HepG2 (cell line): ENCODE data around the gene SLC44A5. TPM values are rescaled to one million over a fixed set of nuclear protein-coding genes. Genes with fewer than 3 reads are reported as not detected.

ENCODE experiments used
- ATAC-seq: fragments of 200-7000 bp; cut with Tn5 transposase; 3 replicates; pipeline ENCODE4 v1.9.1; 2020; ENCODE audit warnings: mild to moderate bottlenecking, moderate library complexity
- BruUV-seq: library from RNA; stranded (reverse); fragments of 400-500 nt; replicated peaks from 2 replicates; lab custom pipeline; 2021; lab: Mats Ljungman, UMichigan
- CTCF ChIA-PET: fragments of 300-600 bp; formaldehyde crosslinking; extraction: SDS; loops from one replicate; lab custom pipeline; 2021; ENCODE audit warnings: low total read pairs, inconsistent platforms, low intra/inter-chr PET ratio; lab: Yijun Ruan, JAX
- POLR2A ChIA-PET: fragments of 350-600 bp; sonication (Branson Sonifier 250); formaldehyde crosslinking; loops from one replicate; lab custom pipeline; 2020; ENCODE audit warnings: antibody characterized with exemption, inconsistent platforms; lab: Yijun Ruan, JAX
- DNase-seq: peaks from one replicate; pipeline ENCODE4 v3.0.0-alpha.2; 2015; ENCODE audit warnings: low spot score
- FAIRE-seq: peaks from 3 replicates; lab custom pipeline; 2011; peaks lifted over from hg19 to GRCh38; lab: Jason Lieb, UNC
- H2AFZ ChIP-seq: one replicate; pipeline ENCODE4 v1.6.1; 2011; ENCODE audit warnings: low read length, inconsistent platforms
- H3K27ac ChIP-seq: fragments of 300-600 bp; 3 replicates; pipeline ENCODE4 v1.8.0; 2011; ENCODE audit warnings: mixed run types, mild to moderate bottlenecking, mixed read lengths, low read length, inconsistent platforms; ENCODE audit not compliant: insufficient read depth; ENCODE audit errors: extremely low read length
- H3K27me3 ChIP-seq, 2 experiments: fragments of 200-600 bp in 1 of 2; 2 replicates in 1 of 2; 3 replicates in 1 of 2; pipeline versions ENCODE4 v1.6.0 to v1.8.0; 2011; ENCODE audit warnings: low read length in 2 of 2, mild to moderate bottlenecking in 2 of 2, moderate library complexity in 2 of 2, inconsistent platforms in 1 of 2; ENCODE audit not compliant: insufficient read depth in 2 of 2, control insufficient read depth in 1 of 2
- H3K36me3 ChIP-seq, 2 experiments: fragments of 200-600 bp in 1 of 2; replicated peaks in 1 of 2; 2 replicates in 1 of 2; 3 replicates in 1 of 2; pipeline versions ENCODE4 v1.5.1 to v1.8.0; 2011; ENCODE audit warnings: low read length in 2 of 2, inconsistent platforms in 1 of 2; ENCODE audit not compliant: insufficient read depth in 2 of 2, control insufficient read depth in 1 of 2
- H3K4me1 ChIP-seq: 2 replicates; pipeline ENCODE4 v1.5.1; 2012; ENCODE audit warnings: low read length, inconsistent platforms; ENCODE audit not compliant: insufficient read depth
- H3K4me2 ChIP-seq: 2 replicates; pipeline ENCODE4 v1.6.0; 2011; ENCODE audit warnings: low read depth, low read length, inconsistent platforms
- H3K4me3 ChIP-seq, 3 experiments: fragments of 200-600 bp in 1 of 3; sonication (generic), shearing (Covaris generic) in 1 of 3; replicated peaks in 1 of 3; 2 replicates each; pipeline ENCODE4 v1.5.1; 2011 to 2016; ENCODE audit warnings: low read length in 3 of 3, inconsistent platforms in 2 of 3, low read depth in 2 of 3, mild to moderate bottlenecking in 2 of 3, control low read depth in 1 of 3, mixed read lengths in 1 of 3; ENCODE audit not compliant: insufficient read depth in 1 of 3
- H3K79me2 ChIP-seq: one replicate; pipeline ENCODE4 v1.6.1; 2011; ENCODE audit warnings: low read length, inconsistent platforms; ENCODE audit not compliant: insufficient read depth
- H3K9ac ChIP-seq: 2 replicates; pipeline ENCODE4 v1.6.0; 2011; ENCODE audit warnings: mild to moderate bottlenecking, low read depth, low read length, inconsistent platforms; ENCODE audit not compliant: insufficient read depth
- H3K9me3 ChIP-seq: 2 replicates; pipeline ENCODE4 v1.5.1; 2012; ENCODE audit warnings: mild to moderate bottlenecking, low read length
- H4K20me1 ChIP-seq: 2 replicates; pipeline ENCODE4 v1.6.0; 2011; ENCODE audit warnings: inconsistent platforms, mild to moderate bottlenecking, low read length, moderate library complexity; ENCODE audit not compliant: insufficient read depth
- ELF1 ChIP-seq: sonication (generic); formaldehyde crosslinking; IDR thresholded peaks from 2 replicates; pipeline ENCODE4 v1.4.0; 2020; ENCODE audit warnings: missing genetic modification reagents
- FOSL1 ChIP-seq: sonication (generic); formaldehyde crosslinking; IDR thresholded peaks from 2 replicates; pipeline ENCODE4 v1.9.0; 2021; ENCODE audit warnings: missing genetic modification reagents, borderline replicate concordance
- HIVEP1 ChIP-seq: sonication (generic); formaldehyde crosslinking; IDR thresholded peaks from 2 replicates; pipeline ENCODE4 v1.4.0; 2020; ENCODE audit warnings: mild to moderate bottlenecking, missing genetic modification reagents
- NCOR1 ChIP-seq: fragments of 200-600 bp; sonication (generic); IDR thresholded peaks from 2 replicates; pipeline ENCODE4 v1.7.0; 2017; ENCODE audit warnings: antibody characterized with exemption, low read length, borderline replicate concordance
- PLRG1 ChIP-seq: fragments of 450-650 bp; conservative IDR thresholded peaks from 2 replicates; pipeline ENCODE4 v1.6.1; 2016
- SMAD9 ChIP-seq: sonication (generic); formaldehyde crosslinking; IDR thresholded peaks from 2 replicates; pipeline ENCODE4 v1.5.1; 2020; ENCODE audit warnings: mild to moderate bottlenecking, missing genetic modification reagents
- TBX2 ChIP-seq: sonication (generic); formaldehyde crosslinking; IDR thresholded peaks from 2 replicates; pipeline ENCODE4 v1.5.0; 2020; ENCODE audit warnings: missing genetic modification reagents, mild to moderate bottlenecking, borderline replicate concordance
- THYN1 ChIP-seq: sonication (generic); formaldehyde crosslinking; IDR thresholded peaks from 2 replicates; pipeline ENCODE4 v1.8.1; 2023; ENCODE audit warnings: low read depth, mild to moderate bottlenecking, moderate library complexity, missing genetic modification reagents, borderline replicate concordance
- XRCC5 ChIP-seq: fragments of 200-400 bp; formaldehyde crosslinking; optimal IDR thresholded peaks from 2 replicates; pipeline ENCODE3; 2017; ENCODE audit warnings: mild to moderate bottlenecking, low read length
- ZBTB34 ChIP-seq: sonication (generic); formaldehyde crosslinking; IDR thresholded peaks from 2 replicates; pipeline ENCODE4 v1.8.0; 2022; ENCODE audit warnings: mild to moderate bottlenecking, missing genetic modification reagents
- ZBTB46 ChIP-seq: sonication (generic); formaldehyde crosslinking; IDR thresholded peaks from 2 replicates; pipeline ENCODE4 v1.4.0; 2020; ENCODE audit warnings: mild to moderate bottlenecking, missing genetic modification reagents, borderline replicate concordance
- ZNF143 ChIP-seq: sonication (generic); formaldehyde crosslinking; IDR thresholded peaks from 2 replicates; pipeline ENCODE4 v1.4.0; 2020; ENCODE audit warnings: missing genetic modification reagents
- ZNF17 ChIP-seq: sonication (generic); formaldehyde crosslinking; IDR thresholded peaks from 2 replicates; pipeline ENCODE4 v1.5.0; 2020; ENCODE audit warnings: mild to moderate bottlenecking, missing genetic modification reagents
- ZNF260 ChIP-seq: sonication (generic); formaldehyde crosslinking; IDR thresholded peaks from 2 replicates; pipeline ENCODE4 v1.4.0; 2020; ENCODE audit warnings: missing genetic modification reagents, low read depth, mild to moderate bottlenecking, borderline replicate concordance
- ZNF317 ChIP-seq: sonication (generic); formaldehyde crosslinking; IDR thresholded peaks from 2 replicates; pipeline ENCODE4 v1.5.0; 2020; ENCODE audit warnings: mild to moderate bottlenecking, missing genetic modification reagents
- ZNF549 ChIP-seq: sonication (generic); formaldehyde crosslinking; IDR thresholded peaks from 2 replicates; pipeline ENCODE4 v1.5.0; 2020; ENCODE audit warnings: missing genetic modification reagents
- ZNF589 ChIP-seq: sonication (generic); formaldehyde crosslinking; conservative IDR thresholded peaks from 2 replicates; pipeline ENCODE4 v1.8.0; 2022; ENCODE audit warnings: mild to moderate bottlenecking, moderate library complexity, missing genetic modification reagents
- WGBS: methylation state at CpG from one replicate; pipeline ENCODE4 v1.1.6; 2017; ENCODE audit warnings: low lambda C conversion rate; 5-methylcytosine and 5-hydroxymethylcytosine counted together
- in situ Hi-C: cut with HindIII; loops from 2 replicates; pipeline ENCODE4 v1.10.0; 2017; ENCODE audit warnings: low pct_unique_long_range_greater_than_20kb; ENCODE audit not compliant: extremely low pct_ligation_motif_present
- intact Hi-C: fragments of 100-400 bp; cut with micrococcal nuclease; formaldehyde crosslinking; loops from one replicate; pipeline ENCODE4 v1.10.0; 2022; ENCODE audit not compliant: unreplicated experiment
- polyA plus RNA-seq, 8 experiments: library from polyadenylated mRNA; depleted of rRNA in 3 of 8; stranded (reverse) in 7 of 8; unstranded in 1 of 8; fragments of >200 nt; fragmentation: Illumina TruSeq in 4 of 8; extraction: Trizol in 4 of 8; gene quantifications; 2 replicates each; pipeline versions ENCODE4 v1.2.1 to v1.2.3, GENCODE V29; 2011 to 2016; ENCODE audit warnings: low read depth in 4 of 8, missing spikeins in 1 of 8, mixed read lengths in 1 of 8; ENCODE audit not compliant: insufficient read depth in 1 of 8
- total RNA-seq, 5 experiments: library from RNA; depleted of rRNA; stranded (reverse); fragments of >200 nt; fragmentation: Illumina TruSeq; extraction: Trizol; gene quantifications; 2 replicates each; pipeline ENCODE4 v1.2.3, GENCODE V29; 2016; ENCODE audit warnings: low read depth in 1 of 5

The SLC44A5 gene
- total and polyA plus RNA-seq, 2 of the 13 experiments (the other 11 are each of a cell fraction or from before 2014, with no cell fraction given), result 8.0 to 16.0 TPM

GRCh38 chr1:75522389-75522788, 88.5 kb downstream of the SLC44A5 start:
- Histone ChIP-seq H3K79me2 (no peaks in the 10 kb centered on the region), H3K36me3 (no peaks in the 10 kb centered on the region), H4K20me1 (no peaks in the 10 kb centered on the region), H2AFZ (no peak overlapping the region), H3K4me2 (no peak overlapping the region), H3K9ac (no peak overlapping the region), H3K27me3 (no peaks in the 10 kb centered on the region), H3K27ac (no peak overlapping the region), H3K4me1 (peaks cover 11% of the 10 kb centered on the region), H3K9me3 (no peaks in the 10 kb centered on the region), H3K4me3 (no peak overlapping the region)
- ChIA-PET POLR2A (no interaction called here), CTCF (no interaction called here)
- intact Hi-C loops (no loop called here), in situ Hi-C loops (no loop called here)
- no peak for TF ChIP-seq SMAD9 (CRISPR knock-in tag)
- TF ChIP-seq ZNF317, result no peak
- TF ChIP-seq ELF1 (CRISPR knock-in tag), result no peak
- no peak for TF ChIP-seq FOSL1 (CRISPR knock-in tag)
- TF ChIP-seq PLRG1, result no peak
- no peak for TF ChIP-seq TBX2 (CRISPR knock-in tag)
- TF ChIP-seq ZNF17 (CRISPR knock-in tag), result no peak
- no peak for TF ChIP-seq ZNF260
- no peak for TF ChIP-seq NCOR1
- TF ChIP-seq ZNF143, result no peak
- no peak for TF ChIP-seq XRCC5
- TF ChIP-seq ZBTB34 (CRISPR knock-in tag), result no peak
- TF ChIP-seq HIVEP1 (CRISPR knock-in tag), result no peak
- no peak for TF ChIP-seq ZBTB46 (CRISPR knock-in tag)
- TF ChIP-seq THYN1, result no peak
- no peak for TF ChIP-seq ZNF549 (CRISPR knock-in tag)
- no peak for TF ChIP-seq ZNF589
- FAIRE-seq, result no peak
- ATAC-seq, result no peak
- WGBS, result 45% methylated on average over 3 of the region's 3 CpGs
- BruUV-seq, result no TSS peak
- no peak for DNase-seq
